IPS DF 19.7 (cell line): ENCODE results near the gene SRGAP1.
"Not testable (repeated sequence)": the region's sequence is repeated elsewhere in the genome, so short reads cannot be mapped to it uniquely, and the experiment has no call there.

Experiments
- DNase-seq: peaks from one replicate; pipeline ENCODE4 v3.0.0-alpha.2; 2013; ENCODE audit warnings: low read depth, low spot score

Gene SRGAP1

DNA sequence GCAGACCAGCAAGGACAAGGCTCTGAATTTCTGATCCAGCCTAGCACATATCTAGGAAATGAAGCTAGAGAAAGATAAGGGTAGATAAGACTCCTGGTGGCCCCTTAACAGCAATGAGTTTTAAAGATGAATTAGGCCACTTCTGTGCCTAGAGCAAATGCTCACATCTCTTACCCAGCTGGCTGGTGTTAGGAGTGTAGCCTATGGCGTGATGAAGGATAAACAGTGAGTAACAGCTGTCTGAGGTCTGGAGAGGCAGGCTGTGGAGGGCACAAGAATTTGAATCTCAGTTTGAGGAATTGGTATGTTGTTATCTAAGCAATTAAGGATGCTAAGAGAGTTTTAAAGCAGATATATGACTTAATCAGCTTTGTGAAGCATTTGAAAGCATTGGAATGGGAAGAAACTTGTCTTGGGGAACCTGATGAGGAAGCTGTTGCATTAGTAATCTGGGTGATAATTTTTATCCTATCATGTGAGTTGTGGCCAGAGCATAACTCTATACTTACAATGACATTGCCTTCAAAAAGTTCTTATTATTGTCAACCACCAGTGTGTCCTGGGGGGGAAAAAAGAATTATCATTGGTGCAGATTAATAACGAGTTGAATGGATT lies 161.8 kb downstream of the SRGAP1 start:
- DNase-seq, result no peak

DNA sequence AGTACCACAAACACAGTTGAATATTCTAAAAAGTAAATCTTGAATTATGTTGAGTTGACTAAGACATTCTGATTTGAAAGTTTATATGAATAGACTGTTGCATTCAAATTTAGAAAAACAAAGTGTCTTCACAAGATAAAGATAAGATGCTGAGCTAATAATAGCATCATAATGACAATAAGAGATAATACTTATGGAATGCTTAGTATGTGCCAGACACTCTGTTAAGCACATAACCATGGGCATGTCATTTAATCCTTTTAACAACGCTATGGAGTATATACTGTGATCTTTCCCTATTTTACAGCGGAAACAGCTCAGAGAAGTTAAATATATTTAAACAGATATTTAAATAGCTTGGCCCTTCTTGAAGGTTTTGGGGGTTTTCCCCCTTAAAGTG lies 163.4 kb downstream of the SRGAP1 start:
- no peak for DNase-seq

DNA sequence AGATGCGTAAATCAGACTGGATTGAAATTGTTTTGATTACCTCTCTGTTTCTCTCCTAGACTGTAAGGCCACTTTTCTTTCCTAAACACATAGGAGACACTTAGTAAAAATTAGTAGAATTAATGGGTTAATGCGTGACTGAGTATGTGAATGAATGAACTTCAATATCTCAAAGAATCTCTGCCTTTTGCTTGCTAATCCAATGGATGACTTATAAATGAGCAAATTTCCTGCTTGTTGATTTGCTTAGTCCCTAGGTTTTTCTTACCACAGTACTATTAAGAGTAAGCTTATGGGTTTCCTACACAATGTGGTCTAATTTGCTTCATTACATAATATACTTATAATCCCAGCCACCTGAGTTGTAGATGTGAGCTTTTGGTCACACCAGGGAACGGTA lies 164.1 kb downstream of the SRGAP1 start:
- no peak for DNase-seq

DNA sequence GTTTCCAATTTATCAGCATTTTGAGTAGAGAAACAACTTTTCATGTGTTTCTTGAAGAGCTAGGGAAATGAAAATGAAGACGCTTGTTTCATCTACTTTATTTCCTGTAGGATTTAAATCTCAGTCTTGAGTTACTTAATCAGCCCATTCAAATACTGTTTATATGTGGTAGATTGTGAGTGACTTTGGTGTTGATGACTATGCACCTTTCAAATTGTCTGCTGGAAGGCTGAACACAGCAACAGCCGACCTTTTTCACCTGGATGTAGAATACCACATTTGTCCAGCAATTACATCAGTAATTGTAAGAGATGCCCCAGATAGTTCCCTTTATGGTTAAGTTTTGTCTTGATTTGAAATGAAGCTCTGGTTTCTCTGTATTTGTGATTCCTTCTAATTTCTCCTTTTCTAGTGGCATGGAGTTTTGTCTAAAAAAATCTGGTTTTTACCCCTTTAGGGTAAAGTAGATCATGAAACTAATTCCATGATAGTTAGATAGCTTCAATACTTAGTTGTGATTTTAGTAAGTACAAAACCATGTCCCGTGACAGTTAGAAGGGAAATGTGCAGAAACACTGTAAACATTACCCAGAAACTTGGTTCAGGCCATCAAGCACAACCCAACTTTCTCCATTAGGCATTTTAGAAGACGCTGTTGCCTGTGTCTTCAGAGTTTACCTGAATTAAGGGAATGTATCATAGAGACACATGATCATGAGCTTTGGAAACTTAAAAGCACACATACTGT lies 165.0 kb downstream of the SRGAP1 start:
- no peak for DNase-seq

DNA sequence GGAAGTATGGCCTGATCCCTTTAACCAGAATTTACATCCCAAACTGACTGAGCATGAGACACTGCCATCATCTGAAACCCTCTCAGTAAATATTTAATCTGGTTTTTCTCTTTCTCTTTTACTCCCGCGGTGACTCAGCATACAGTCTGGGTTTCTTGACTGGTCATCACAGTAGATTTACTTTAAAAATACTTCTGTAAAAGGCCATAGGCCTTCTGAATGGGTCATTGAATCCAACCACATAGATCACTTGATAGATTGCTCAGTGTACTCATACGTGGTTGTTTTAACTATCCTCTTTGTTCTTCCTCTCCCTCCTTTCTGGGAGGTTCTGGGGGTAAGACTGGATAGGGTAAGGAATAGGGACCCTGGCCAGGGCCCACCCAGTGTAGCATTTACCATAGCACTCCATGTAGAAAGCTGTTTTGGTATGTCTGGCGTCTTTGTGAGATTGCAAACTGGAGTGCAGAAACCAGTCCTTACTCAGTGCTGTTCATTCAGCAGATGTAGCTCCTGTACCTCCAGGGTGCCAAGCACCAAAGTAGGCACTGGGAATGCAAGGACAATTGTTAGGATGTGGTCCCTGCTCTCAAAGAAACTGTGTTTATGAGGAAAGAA lies 165.7 kb downstream of the SRGAP1 start:
- no peak for DNase-seq

DNA sequence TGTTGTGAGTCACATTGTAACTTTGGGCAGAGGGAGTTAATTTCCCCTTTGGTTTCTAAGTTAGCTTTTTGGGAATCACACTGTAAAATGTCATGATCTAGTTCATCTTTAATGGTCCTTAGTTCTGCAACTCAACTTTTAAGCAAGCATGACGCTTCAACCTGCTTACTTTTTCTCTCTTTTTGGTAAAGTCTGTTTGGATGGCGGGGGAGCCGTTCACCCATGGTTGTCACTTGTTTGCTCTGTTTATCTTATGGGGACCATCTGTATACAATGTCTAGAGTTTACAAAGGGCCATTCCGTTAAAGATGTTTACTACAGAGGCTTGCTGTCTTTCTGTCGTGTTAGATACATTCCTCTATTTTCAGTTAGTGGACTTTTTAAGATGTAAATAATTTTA lies 172.0 kb downstream of the SRGAP1 start:
- no peak for DNase-seq

DNA sequence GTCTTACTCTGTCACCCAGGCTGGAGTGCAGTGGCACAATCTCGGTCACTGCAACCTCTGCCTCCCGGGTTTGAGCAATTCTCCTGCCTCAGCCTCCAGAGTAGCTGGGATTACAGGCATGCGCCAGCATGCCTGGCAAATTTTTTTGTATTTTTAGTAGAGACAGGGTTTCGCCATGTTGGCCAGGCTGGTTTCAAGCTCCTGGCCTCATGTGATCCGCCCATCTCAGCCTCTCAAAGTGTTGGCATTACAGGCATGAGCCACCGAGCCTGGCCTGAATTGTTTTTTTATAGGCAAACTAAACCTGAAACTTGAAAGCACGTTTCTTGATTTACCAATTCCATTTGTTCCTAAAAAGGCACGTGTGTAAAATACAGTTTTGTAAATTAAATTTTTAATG lies 173.6 kb downstream of the SRGAP1 start:
- DNase-seq, result not testable (repeated sequence)

DNA sequence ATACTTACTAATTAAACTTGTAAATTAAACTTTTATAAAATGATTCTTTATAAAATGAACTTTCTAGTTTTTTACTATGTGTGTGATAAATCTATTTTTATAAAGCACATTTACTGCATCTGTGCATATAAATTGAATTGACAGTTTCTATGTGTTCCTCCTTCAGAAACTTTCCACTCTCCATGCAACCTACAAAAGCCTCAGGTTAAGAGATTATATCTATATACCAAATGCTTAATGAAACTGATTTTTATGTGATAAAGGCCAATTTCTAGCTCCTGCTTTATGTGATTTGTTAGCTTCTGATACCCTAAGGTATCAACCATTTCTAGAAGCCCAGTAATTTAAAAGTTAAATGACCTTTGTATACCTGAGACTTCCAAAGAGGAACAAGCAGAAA lies 174.0 kb downstream of the SRGAP1 start:
- DNase-seq, result no peak

DNA sequence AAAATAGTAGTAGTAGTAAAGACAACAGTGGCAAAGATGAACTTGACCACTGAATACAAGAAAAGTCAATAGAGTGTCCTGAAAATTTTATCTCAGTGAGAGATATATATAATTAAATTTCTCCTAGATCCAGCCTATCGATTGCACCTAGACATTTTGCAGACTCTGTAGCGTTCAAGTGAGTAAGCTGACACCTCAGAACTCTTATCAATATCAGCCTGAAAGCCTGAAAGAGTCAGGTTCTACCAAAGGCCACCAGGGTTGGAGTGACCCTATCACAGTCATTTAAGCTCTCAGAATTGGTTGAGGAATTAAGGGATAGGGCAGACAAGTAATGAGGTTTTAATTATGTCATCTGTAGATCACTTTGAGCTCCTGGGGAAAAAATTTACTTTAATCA lies 174.6 kb downstream of the SRGAP1 start:
- DNase-seq, result no peak

DNA sequence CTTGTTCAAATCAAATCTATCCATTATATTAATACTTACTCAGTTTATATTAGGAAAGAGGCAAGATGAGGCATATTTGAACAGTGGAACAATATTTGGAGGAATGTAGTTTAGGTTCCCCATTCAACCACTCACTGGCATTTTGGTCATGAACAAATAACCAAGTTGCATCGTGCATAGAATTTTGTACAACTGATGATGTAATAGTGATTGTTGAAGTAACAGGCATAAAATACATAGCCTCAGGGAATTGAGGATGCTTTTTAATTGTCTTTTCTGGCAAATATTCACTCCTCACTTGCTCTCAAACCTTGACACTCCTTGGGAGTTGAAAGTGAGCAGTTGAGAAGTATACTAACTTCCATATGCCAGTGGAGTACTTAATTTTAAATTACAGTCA lies 175.2 kb downstream of the SRGAP1 start:
- DNase-seq, result no peak

DNA sequence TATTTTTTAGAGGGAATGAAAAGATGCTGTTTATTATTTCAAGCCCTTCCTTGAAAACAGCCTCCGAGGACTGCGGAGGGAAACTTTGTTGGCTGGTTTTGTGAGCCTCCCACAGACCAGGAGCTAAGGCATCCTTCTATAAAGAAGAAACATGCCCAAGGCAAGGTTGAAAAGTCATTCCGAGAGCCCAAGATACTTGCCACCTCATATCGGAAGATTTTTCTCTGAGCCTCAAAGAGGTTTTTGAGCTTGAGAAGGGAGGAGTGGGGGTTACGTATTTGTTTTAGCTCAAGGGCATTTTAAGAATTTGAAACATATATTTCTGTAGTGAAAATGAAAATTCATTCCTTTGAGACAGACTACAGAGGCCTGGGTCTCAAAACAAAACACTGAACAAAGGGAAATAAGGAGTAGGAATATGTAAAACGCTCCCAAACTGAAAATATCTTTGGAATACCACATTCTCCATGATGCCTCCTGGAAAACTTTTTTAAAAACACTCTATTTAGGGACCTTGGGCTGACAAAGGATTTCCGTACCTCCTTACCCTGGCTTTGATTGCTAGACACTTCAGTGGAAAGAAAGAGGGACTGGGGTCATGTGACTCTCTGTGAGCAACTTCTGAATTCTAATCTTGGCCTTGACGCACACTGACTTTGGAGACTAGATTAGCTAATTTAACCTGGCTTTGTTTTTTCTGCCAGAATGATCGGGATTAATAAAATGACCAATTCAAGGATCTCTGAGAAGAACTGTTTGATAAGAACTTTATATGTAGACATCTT lies 180.9 kb downstream of the SRGAP1 start:
- no peak for DNase-seq

DNA sequence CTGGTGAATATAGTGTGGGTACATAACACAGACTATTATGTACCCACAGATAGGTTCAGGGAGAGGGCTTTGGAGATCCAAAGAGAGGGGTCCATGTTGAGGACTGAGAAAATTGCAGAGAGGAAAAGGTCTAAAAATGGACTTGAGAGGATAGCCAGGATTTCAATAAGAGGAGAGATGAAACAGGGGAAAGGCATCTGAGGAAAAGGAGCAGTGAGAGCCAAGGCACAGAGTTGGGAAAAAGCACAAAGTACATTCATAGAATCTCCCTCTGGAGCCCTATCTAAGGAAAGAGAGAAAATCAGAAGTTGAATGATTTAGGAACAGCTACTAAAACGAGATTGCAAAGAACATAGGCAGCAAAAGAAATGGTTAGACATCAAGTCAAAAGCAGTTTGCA lies 182.8 kb downstream of the SRGAP1 start:
- no peak for DNase-seq

DNA sequence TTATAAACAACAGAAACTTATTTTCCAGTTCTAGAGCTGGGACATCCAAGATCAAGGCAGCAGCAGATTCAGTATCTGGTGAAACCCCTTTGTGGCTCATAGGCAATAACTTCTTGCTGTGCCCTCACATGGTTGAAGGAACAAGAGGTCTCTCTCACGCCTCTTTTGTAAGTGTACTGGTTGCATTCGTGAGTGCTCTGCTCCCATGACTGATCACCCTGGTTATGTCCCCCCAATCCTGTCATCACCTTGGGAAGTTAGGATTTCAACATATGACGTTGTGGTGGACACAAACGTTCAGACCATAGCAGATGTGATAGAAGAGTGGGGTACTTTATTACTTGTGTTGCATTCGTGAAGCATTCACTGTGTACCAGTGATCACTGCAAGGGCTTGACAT lies 184.0 kb downstream of the SRGAP1 start:
- no peak for DNase-seq

DNA sequence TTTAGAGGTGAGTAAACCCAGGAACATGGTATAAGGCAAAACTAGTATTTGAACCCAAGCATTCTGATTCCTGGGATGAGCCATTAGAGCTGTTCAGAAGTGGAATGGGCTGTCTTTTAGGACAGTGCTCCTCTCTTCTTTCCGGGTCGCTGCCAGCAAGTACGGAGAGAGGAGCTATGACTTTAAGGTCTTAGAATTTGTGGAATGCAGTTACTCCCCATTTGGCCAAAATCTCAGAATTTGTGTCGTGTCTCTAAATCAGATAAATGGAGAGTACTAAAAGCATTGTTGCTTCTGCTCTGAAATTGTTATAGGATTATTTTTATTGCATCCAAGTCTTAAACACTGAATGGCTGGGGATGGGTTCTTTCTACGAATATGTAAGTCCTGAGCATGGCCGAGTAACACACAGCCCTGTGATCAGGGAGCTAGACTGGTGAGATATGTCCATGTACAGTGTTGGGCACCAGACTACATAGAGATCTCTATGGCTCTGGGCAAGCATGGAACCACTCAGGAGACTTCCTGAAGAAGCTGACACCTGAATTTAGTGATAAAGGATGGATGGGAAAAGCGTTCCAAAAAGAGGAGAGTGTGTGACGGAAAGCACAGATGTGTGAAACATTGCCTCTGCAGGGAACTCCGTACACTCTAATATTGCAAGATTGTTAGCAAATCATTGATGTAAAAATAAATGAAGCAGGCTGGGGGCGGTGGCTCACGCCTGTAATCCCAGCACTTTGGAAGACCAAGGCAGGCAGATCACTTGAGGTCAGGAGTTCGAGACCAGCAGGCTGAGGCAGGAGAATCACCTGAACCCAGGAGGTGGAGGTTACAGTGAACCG lies 184.7 kb downstream of the SRGAP1 start:
- DNase-seq, result no peak

DNA sequence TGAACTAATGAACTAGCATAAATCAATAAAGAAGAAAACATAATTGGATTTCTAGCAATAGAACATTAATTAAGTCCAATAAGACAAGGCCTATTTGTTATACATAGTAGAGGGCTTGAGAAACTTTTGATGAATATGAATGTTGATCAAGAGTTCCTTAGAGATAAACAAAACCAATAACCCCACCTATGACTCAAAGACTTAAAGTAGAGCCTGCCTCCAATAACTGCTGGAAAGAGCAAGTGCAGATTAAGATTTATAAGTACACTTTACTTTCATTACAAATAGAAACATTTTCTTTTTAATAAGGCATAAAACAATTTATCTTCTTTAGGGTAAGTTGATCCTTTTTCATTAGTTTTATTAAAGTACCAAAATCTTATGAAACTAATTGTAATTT lies 185.7 kb downstream of the SRGAP1 start:
- no peak for DNase-seq

DNA sequence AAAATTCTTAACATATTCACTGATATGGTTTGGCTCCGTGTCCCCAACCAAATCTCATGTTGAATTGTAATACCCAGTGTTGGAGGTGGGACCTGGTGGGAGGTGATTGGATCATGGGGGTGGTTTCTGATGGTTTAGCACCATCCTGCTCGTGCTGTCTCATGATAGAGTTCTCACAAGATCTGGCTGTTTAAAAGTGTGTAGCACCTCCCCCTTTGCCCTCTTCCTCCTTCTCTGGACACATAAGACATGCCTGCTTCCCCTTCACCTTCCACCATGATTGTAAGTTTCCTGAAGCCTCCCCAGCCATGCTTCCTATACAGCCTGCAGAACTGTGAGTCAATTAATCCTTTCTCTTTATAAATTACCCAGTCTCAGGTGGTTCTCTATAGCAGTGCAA lies 189.6 kb downstream of the SRGAP1 start:
- DNase-seq, result not testable (repeated sequence)

DNA sequence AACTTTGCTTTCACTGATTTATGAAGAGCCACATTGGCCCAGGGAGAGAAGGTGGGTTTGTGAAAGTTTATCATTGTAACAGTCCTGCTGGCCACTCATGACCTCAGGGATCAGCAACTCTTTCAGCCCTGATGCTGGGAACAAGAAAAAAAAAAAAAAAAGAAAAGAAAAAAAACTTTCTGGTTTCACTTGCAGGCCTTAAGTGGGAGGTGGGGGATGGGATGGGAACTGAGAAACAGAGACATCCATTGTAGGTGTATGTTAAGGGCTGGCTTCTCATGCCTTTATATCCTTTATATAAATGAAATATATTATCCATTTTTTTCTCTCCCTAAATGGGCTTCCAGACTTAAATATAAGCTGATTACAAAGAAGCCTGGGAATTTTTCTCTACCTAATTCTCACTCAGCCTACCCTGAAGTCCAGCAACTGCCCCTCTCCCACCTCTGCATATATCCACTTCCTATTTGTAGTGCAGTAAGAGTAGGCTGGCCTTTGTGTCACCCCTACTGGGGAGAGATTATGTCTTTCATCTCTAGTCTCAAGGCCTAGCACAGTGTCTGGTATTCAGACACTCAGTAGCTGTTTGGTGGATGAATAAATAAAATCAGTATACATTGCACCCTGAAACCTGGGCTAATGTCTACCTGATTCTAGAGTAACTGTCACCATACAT lies 190.5 kb downstream of the SRGAP1 start:
- DNase-seq, result no peak

DNA sequence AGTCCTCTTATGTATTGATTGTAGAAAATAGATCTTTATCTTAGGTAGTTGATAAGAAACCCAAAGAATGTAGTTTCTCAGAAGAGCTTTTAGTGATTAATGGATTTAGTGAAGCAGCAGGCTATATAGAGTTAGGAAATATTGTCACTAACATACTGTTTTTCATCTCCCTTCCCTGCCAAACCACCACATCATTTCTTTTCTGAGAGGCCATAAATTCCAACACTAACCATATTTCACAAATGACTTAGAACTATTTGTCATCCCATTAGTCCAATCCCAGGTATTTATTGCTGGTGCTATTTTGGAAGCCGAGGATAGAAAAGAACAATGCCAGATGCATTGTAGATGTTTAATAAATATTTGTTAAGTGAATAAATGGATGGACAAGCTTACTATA lies 191.9 kb downstream of the SRGAP1 start:
- no peak for DNase-seq

DNA sequence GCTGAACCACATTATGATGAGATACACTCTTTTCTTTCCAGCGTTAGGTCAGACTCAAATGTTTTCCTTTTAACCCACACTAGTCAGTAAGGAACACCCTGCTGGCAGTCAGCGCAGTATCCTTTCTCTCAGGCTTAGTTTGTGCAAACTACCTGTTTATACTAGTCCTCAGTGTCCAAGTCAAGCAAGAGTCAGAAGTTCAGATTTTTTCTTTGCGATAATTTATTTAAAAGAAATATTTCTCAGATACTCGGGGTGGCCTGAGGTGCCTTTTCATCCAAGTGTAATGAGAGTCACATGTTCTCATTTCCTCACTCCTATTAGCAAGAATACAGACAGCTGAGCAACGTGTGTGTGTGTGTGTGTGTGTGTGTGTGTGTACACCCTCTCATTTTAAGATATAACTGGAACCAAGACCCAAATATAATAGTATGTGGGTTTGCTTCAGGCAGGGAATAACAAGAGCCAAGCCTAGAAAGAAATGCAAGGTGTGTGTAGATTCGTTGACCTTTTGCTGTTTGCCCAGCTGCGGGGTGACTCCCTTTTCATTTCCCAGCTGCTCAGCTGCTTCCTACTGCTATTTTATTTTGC lies 194.9 kb downstream of the SRGAP1 start:
- DNase-seq, result no peak

DNA sequence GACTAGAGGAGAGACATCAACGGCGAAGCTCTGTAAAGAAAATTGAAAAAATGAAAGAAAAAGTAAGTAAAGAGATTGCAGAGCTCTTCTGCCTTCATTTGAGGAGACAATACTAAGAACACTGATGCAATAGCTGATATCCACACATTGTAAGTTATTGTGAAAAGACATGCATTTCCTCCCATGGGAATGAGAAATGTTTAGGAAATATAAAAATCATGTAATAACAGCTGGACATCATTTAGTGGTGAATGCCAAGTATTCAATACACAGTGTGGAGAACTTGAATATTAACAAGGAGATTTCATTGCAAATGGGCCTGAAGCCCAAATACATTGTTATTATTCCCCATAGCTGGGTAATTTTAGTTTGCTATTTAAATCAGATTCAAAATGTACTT lies 198.4 kb downstream of the SRGAP1 start:
- DNase-seq, result no peak

DNA sequence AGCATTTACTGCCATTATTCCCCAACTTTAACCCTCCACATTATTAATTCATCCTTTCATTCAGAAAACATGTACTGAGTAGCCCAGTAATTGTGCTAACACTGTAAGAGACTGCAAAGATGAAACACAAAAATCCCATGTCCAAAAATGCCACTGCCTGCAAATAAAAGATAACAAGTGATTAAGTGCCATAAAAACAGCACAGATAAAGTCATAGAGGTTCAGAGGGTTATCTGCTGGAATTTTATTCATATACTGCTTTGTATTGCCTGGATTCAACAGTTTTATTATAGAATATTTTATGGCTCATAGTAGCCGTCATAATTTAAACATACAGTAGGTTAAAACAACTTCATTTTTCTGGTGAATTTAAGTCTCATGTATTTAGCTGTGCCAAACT lies 199.7 kb downstream of the SRGAP1 start:
- DNase-seq, result no peak
